MM.1S (cell line): ENCODE data around the gene SGMS1.

Source experiments
- EZH2 ChIP-seq: fragments of 300-600 bp; sonication (generic); optimal IDR thresholded peaks from 2 replicates; pipeline ENCODE3; 2017; ENCODE audit warnings: low read depth, mild to moderate bottlenecking, antibody characterized with exemption, low read length, mixed read lengths
- EZH2phosphoT487 ChIP-seq: fragments of 300-600 bp; sonication (generic); IDR thresholded peaks from 2 replicates; pipeline ENCODE4 v1.6.1; 2018; ENCODE audit warnings: antibody characterized with exemption, low read length
- TF ChIP-seq, protein P1 (sequence below): fragments of 300-600 bp; sonication (generic); IDR thresholded peaks from 2 replicates; pipeline ENCODE4 v1.5.1; 2016; ENCODE audit warnings: antibody characterized with exemption, low read length, mixed read lengths

DNA sequence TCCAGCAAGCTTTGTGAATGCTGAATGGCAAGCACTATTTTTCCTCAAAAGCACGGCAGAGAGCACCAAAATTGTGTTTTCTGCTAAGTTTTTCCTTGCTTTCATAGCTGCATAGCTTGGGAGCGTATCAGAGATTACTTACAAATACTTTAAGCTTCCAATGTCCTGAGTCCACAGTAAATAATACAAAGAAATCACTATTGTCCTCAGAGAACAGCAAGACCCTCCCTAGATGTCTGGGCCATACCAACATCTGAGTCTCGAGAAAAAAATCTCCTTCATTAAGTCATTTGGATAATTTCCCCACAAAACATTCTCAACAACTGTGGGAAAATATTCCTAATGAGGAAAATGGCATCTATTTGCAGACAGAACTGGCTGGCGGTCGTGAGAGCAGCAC lies 41.7 kb downstream of the SGMS1 start:
- TF ChIP-seq, protein P1, sequence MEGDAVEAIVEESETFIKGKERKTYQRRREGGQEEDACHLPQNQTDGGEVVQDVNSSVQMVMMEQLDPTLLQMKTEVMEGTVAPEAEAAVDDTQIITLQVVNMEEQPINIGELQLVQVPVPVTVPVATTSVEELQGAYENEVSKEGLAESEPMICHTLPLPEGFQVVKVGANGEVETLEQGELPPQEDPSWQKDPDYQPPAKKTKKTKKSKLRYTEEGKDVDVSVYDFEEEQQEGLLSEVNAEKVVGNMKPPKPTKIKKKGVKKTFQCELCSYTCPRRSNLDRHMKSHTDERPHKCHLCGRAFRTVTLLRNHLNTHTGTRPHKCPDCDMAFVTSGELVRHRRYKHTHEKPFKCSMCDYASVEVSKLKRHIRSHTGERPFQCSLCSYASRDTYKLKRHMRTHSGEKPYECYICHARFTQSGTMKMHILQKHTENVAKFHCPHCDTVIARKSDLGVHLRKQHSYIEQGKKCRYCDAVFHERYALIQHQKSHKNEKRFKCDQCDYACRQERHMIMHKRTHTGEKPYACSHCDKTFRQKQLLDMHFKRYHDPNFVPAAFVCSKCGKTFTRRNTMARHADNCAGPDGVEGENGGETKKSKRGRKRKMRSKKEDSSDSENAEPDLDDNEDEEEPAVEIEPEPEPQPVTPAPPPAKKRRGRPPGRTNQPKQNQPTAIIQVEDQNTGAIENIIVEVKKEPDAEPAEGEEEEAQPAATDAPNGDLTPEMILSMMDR: no peak
- TF ChIP-seq EZH2 (no peak), EZH2phosphoT487 (no peak)
